Activated T-helper 2 cell treated with anti-CD3 and anti-CD28 coated beads, Interferon-gamma antibody, Interleukin-2, Interleukin-4, amounts not matched to agents 10 μg/mL and 5 μg/mL and 100 μg/mL, durations not matched to agents 14 hours and 24 hours and 36 hours (primary cell): ENCODE measurements around the gene HIBADH. TPM values are rescaled to one million over a fixed set of nuclear protein-coding genes. Genes with fewer than 3 reads are reported as not detected.

Experiments
- DNase-seq: peaks from one replicate; pipeline ENCODE4 v3.0.0; 2021; ENCODE audit warnings: low spot score
- H3K27ac Mint-ChIP-seq: one replicate; pipeline ENCODE4 v1.8.0; 2021; ENCODE audit warnings: mixed read lengths
- H3K27me3 Mint-ChIP-seq: one replicate; pipeline ENCODE4 v1.8.0; 2021; ENCODE audit warnings: low read depth, mixed read lengths
- H3K36me3 Mint-ChIP-seq: one replicate; pipeline ENCODE4 v1.8.0; 2021; ENCODE audit warnings: low read depth, mixed read lengths
- H3K4me1 Mint-ChIP-seq: one replicate; pipeline ENCODE4 v1.8.0; 2021; ENCODE audit warnings: low read depth, mixed read lengths
- H3K4me3 Mint-ChIP-seq: one replicate; pipeline ENCODE4 v1.8.0; 2021; ENCODE audit warnings: low read depth, mild to moderate bottlenecking, moderate library complexity, mixed read lengths
- H3K9me3 Mint-ChIP-seq: one replicate; pipeline ENCODE4 v1.8.0; 2021; ENCODE audit warnings: mixed read lengths
- intact Hi-C: fragments of 100-400 bp; cut with micrococcal nuclease; formaldehyde crosslinking; loops from one replicate; pipeline ENCODE4 v1.15.1; 2023
- total RNA-seq: library from RNA; stranded (reverse); gene quantifications from 2 replicates; pipeline ENCODE4 v1.2.3, GENCODE V29; 2022

The HIBADH gene
- 23.1 and 27.9 TPM in 2 replicates for total RNA-seq

- peaks cover 16% of the 10 kb centered on the region for H3K4me1 Mint-ChIP-seq
- H3K4me3 Mint-ChIP-seq = peak within 1 kb of the TSS; percentile 83
- peak; percentile 95 for DNase-seq
- H3K27me3 Mint-ChIP-seq = peaks cover 2% of the 10 kb centered on the region
- intact Hi-C loops = loop anchor here (1.0 to 10.0 kb wide), 5 partner anchors 78 to 1370 kb away; partner anchors contain the start of genes SNX10 and TAX1BP1
- H3K27ac Mint-ChIP-seq = peak within 1 kb of the TSS; percentile 79
- peaks cover 4% of the 10 kb centered on the region for H3K36me3 Mint-ChIP-seq
- no peaks in the 10 kb centered on the region for H3K9me3 Mint-ChIP-seq
Measured at GRCh38 chr7:27662490-27663205, at the start of gene HIBADH. Gene HIBADH (minus strand): TSS chr7:27662883. CDS start chr7:27662788, 95 bp downstream.

GRCh38 chr7:27712217-27712616 is 49.5 kb upstream of the HIBADH start:
- Mint-ChIP-seq H3K27ac (no peak overlapping the region), H3K36me3 (no peaks in the 10 kb centered on the region), H3K4me1 (peaks cover 18% of the 10 kb centered on the region), H3K27me3 (peaks cover 21% of the 10 kb centered on the region), H3K9me3 (peaks cover 4% of the 10 kb centered on the region), H3K4me3 (no peak overlapping the region)
- DNase-seq = no peak
- intact Hi-C loops = no loop called here

GRCh38 chr7:27709137-27710075 is 46.7 kb upstream of the HIBADH start:
- DNase-seq = no peak
- Mint-ChIP-seq H3K9me3 (peaks cover 4% of the 10 kb centered on the region), H3K36me3 (no peaks in the 10 kb centered on the region), H3K4me1 (peaks cover 24% of the 10 kb centered on the region), H3K27me3 (peaks cover 11% of the 10 kb centered on the region), H3K4me3 (no peak overlapping the region), H3K27ac (peak overlapping the region; percentile 55)
- intact Hi-C loops = loop anchor here (1.0 kb wide), 1 partner anchor 31 kb away; the partner anchor contains the start of gene TAX1BP1

DNA sequence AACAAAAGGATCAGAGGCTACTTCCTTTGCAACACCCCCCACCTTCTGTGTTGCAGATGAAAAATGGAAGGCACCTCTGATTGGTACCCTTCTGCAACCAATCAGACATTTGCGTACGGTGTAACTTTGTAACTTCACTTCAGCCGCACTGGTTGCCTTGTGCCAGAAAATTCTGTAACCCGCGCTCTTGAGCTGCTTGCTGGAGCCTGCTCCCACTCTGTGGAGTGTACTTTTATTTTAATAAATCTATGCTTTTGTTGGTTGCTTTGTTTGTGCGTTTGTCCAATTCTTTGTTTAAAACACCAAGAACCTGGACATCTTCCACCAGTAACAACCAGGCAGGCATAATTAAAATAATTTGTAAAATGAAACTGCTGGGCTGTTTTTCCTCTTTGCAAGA is 45.8 kb upstream of the HIBADH start:
- H3K4me1 Mint-ChIP-seq = peaks cover 24% of the 10 kb centered on the region
- no peak for DNase-seq
- peaks cover 4% of the 10 kb centered on the region for H3K27me3 Mint-ChIP-seq
- intact Hi-C loops = no loop called here
- no peak overlapping the region for H3K27ac Mint-ChIP-seq
- no peak overlapping the region for H3K4me3 Mint-ChIP-seq
- H3K36me3 Mint-ChIP-seq = no peaks in the 10 kb centered on the region
- H3K9me3 Mint-ChIP-seq = peaks cover 4% of the 10 kb centered on the region

GRCh38 chr7:27705200-27705594 is 42.5 kb upstream of the HIBADH start:
- no peaks in the 10 kb centered on the region for H3K36me3 Mint-ChIP-seq
- no peak for DNase-seq

GRCh38 chr7:27704422-27705199 is 41.9 kb upstream of the HIBADH start:
- intact Hi-C loops = no loop called here
- no peak for DNase-seq
- Mint-ChIP-seq H3K4me3 (no peak overlapping the region), H3K9me3 (no peaks in the 10 kb centered on the region), H3K27ac (no peak overlapping the region), H3K4me1 (peaks cover 14% of the 10 kb centered on the region), H3K36me3 (no peaks in the 10 kb centered on the region), H3K27me3 (peaks cover 8% of the 10 kb centered on the region)

More at GRCh38 chr7:27705200-27705594, 42.5 kb upstream of the HIBADH start:
- intact Hi-C loops = no loop called here
- no peak overlapping the region for H3K4me3 Mint-ChIP-seq
- H3K27ac Mint-ChIP-seq = no peak overlapping the region
- peaks cover 20% of the 10 kb centered on the region for H3K4me1 Mint-ChIP-seq
- peaks cover 8% of the 10 kb centered on the region for H3K27me3 Mint-ChIP-seq
- no peaks in the 10 kb centered on the region for H3K9me3 Mint-ChIP-seq

DNA sequence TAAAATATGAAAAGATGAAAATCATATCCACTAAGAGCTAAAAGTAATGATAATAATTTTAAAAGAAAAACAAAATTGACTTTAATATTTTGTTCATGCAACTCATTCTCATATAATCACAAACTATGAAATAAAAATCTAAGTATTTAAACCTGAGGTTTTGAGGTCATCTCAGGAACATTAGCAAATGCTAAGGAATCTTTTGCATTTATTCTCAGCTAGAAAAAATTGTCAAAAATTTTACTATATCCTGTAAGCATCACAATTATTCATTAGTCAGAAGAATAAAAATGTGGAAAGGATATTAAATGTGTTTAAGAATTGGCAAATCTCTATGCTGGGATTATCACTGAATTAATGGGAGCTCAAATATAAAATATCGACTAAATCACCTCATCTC is 40.5 kb upstream of the HIBADH start:
- Mint-ChIP-seq H3K36me3 (no peaks in the 10 kb centered on the region), H3K27me3 (peaks cover 8% of the 10 kb centered on the region), H3K4me3 (no peak overlapping the region), H3K9me3 (no peaks in the 10 kb centered on the region), H3K27ac (no peak overlapping the region), H3K4me1 (peaks cover 5% of the 10 kb centered on the region)
- DNase-seq = no peak
- intact Hi-C loops = no loop called here

DNA sequence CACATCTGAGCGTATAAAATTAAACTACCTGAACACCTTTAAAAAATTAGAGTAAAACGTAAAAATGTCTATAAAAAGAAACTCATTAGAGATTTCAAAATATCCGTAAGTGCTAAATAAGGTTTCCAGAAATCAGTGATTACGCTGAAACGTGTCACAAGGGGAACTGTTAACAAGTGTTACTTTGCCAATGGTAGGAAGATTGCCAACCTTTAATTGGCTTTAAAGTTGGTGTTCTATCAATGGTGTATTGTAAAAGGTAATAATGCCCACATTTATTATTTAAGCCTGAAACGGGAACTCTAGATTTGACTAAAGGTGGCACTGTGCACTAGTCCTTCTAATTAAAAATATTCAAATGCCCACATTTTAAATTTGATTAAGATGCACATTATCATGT is 37.8 kb upstream of the HIBADH start:
- Mint-ChIP-seq H3K4me3 (no peak overlapping the region), H3K27me3 (peaks cover 9% of the 10 kb centered on the region), H3K4me1 (peaks cover 10% of the 10 kb centered on the region), H3K9me3 (no peaks in the 10 kb centered on the region), H3K36me3 (no peaks in the 10 kb centered on the region), H3K27ac (no peak overlapping the region)
- no peak for DNase-seq
- intact Hi-C loops = no loop called here

GRCh38 chr7:27699751-27700150 is 37.1 kb upstream of the HIBADH start:
- Mint-ChIP-seq H3K27me3 (peaks cover 9% of the 10 kb centered on the region), H3K4me3 (no peak overlapping the region), H3K27ac (no peak overlapping the region), H3K4me1 (peaks cover 4% of the 10 kb centered on the region), H3K9me3 (no peaks in the 10 kb centered on the region), H3K36me3 (no peaks in the 10 kb centered on the region)
- intact Hi-C loops = no loop called here
- DNase-seq = no peak

DNA sequence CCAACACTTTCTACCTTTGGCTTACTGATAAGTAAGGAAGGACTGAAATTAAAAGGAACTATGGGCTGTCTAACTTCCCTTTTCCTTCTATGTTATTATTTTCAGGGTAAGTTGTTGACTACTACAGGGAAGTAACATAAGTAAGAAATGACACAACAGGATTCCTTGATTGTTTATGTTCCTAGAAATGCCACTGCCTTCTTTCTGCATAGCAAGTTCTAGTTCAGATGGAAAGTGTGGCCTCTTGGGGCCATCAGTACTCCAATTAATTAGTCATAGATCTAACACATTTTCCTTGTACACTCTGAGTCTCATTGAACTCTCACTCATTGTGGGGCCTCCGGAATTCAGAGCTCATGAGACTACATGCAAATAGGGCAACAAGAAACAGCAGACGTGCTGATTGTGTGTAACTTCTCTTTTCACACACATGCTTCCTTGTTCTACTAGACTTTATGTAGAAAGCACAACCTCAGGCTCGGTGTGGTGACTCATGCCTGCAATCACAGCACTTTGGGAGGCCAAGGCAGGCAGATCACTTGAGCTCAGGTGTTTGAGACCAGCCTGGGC is 35.3 kb upstream of the HIBADH start:
- no peak overlapping the region for H3K27ac Mint-ChIP-seq
- H3K4me3 Mint-ChIP-seq = no peak overlapping the region
- intact Hi-C loops = no loop called here
- H3K27me3 Mint-ChIP-seq = peaks cover 8% of the 10 kb centered on the region
- no peak for DNase-seq
- H3K36me3 Mint-ChIP-seq = no peaks in the 10 kb centered on the region
- no peaks in the 10 kb centered on the region for H3K9me3 Mint-ChIP-seq
- peaks cover 4% of the 10 kb centered on the region for H3K4me1 Mint-ChIP-seq

GRCh38 chr7:27695096-27695495 is 32.4 kb upstream of the HIBADH start:
- Mint-ChIP-seq H3K4me3 (no peak overlapping the region), H3K4me1 (peaks cover 4% of the 10 kb centered on the region), H3K27ac (no peak overlapping the region), H3K36me3 (no peaks in the 10 kb centered on the region), H3K27me3 (peaks cover 7% of the 10 kb centered on the region), H3K9me3 (no peaks in the 10 kb centered on the region)
- intact Hi-C loops = no loop called here
- DNase-seq = no peak

DNA sequence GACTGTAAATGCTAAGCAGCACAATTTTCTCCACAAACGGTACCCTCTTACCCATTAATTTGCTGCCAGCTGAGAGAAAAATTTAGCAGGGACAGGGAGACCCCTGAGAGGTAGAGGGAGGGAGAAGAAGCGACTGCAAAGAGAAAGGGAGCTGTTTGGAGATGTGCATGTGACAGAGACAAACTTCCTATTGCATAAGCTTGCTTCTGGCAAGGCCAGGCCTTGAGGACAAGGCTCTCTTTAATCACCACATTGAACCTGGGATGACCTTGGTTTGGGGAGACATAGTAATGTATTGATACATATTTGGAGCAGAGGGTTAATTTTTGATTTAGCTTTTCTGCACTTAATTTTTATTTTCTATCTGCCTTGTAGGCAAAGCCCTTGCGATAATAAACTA is 31.1 kb upstream of the HIBADH start:
- Mint-ChIP-seq H3K36me3 (no peaks in the 10 kb centered on the region), H3K4me3 (no peak overlapping the region), H3K9me3 (no peaks in the 10 kb centered on the region), H3K4me1 (peaks cover 4% of the 10 kb centered on the region), H3K27me3 (peaks cover 14% of the 10 kb centered on the region), H3K27ac (no peak overlapping the region)
- no peak for DNase-seq
- intact Hi-C loops = no loop called here
